Colonic mucosa (tissue), 4 donors: ENCODE measurements around the gene USP9Y. TPM values are rescaled to one million over a fixed set of nuclear protein-coding genes. Genes with fewer than 3 reads are reported as not detected.

Experiments used
- DNase-seq: peaks from one replicate; pipeline ENCODE4 v3.0.0-alpha.2; 2020
- H3K27ac ChIP-seq: fragments of 200-600 bp; one replicate; pipeline ENCODE4 v1.8.0; 2021
- H3K27me3 ChIP-seq: fragments of 200-600 bp; one replicate; pipeline ENCODE4 v1.8.0; 2021
- H3K36me3 ChIP-seq: fragments of 200-600 bp; one replicate; pipeline ENCODE4 v1.8.0; 2021
- H3K4me1 ChIP-seq: fragments of 200-600 bp; one replicate; pipeline ENCODE4 v1.8.0; 2021; ENCODE audit warnings: mild to moderate bottlenecking
- H3K4me3 ChIP-seq: fragments of 200-600 bp; one replicate; pipeline ENCODE4 v1.8.0; 2021
- H3K9ac ChIP-seq, 2 donors: one replicate each; pipeline ENCODE4 v1.7.0; 2013; ENCODE audit warnings: control low read depth in 2 of 2, low read depth in 2 of 2, low read length in 2 of 2
- H3K9me3 ChIP-seq: fragments of 200-600 bp; one replicate; pipeline ENCODE4 v1.8.0; 2021
- intact Hi-C: fragments of 100-400 bp; cut with DNase I; formaldehyde crosslinking; loops from one replicate; pipeline ENCODE4 v1.14.1; 2022
- total RNA-seq, 2 donors: library from RNA; stranded (reverse); fragmentation: NEBNext Ultra II Directional in 1 of 2; extraction: Animal tissue kit (Norgen Biotek cat#: 25700) in 1 of 2; gene quantifications; one replicate each; pipeline ENCODE4 v1.2.1, GENCODE V29; 2021
- TF ChIP-seq, protein P1 (sequence below): fragments of 200-600 bp; IDR thresholded peaks from one replicate; pipeline ENCODE4 v1.8.0; 2022; ENCODE audit warnings: antibody characterized with exemption, mild to moderate bottlenecking
- donor health status: healthy.
- donor health status: DM: no; HTN: no; CAD: no.
- donor health status: DM: no; HTN: no; CAD: no.

The USP9Y gene
- total RNA-seq, 2 donors from 2014 or later, result 0.07 TPM; not detected in 1

- Histone ChIP-seq H3K36me3 (no peaks in the 10 kb centered on the region), H3K4me1 (no peaks in the 10 kb centered on the region), H3K27ac (no peak overlapping the region), H3K27me3 (no peaks in the 10 kb centered on the region), H3K9me3 (no peaks in the 10 kb centered on the region), H3K9ac (no peak overlapping the region), H3K4me3 (no peak overlapping the region)
- intact Hi-C loops, result no loop called here
- TF ChIP-seq, protein P1, sequence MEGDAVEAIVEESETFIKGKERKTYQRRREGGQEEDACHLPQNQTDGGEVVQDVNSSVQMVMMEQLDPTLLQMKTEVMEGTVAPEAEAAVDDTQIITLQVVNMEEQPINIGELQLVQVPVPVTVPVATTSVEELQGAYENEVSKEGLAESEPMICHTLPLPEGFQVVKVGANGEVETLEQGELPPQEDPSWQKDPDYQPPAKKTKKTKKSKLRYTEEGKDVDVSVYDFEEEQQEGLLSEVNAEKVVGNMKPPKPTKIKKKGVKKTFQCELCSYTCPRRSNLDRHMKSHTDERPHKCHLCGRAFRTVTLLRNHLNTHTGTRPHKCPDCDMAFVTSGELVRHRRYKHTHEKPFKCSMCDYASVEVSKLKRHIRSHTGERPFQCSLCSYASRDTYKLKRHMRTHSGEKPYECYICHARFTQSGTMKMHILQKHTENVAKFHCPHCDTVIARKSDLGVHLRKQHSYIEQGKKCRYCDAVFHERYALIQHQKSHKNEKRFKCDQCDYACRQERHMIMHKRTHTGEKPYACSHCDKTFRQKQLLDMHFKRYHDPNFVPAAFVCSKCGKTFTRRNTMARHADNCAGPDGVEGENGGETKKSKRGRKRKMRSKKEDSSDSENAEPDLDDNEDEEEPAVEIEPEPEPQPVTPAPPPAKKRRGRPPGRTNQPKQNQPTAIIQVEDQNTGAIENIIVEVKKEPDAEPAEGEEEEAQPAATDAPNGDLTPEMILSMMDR, result no peak
- no peak for DNase-seq
Measured at GRCh38 chrY:12833284-12833683, 132.3 kb downstream of the USP9Y start.

DNA sequence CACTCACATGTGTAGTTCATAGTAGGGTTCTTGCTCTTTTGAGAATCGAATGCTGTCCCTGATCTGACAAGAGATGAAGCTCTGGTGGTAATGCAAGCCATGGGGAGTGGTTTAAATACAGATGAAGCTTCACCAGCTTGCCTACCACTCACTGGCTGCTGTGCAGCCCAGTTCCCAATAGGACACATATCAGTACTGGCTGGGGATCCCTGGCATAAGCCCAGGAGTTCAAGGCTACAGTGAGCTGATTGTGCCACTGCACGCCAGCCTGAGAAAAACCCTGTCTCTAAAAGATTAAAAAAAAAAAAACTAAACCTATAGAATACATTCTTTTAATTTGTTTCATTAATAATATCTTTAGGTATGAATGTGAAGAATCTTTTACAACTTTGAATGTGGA is 136.5 kb downstream of the USP9Y start:
- no peaks in the 10 kb centered on the region for H3K27me3 ChIP-seq
- H3K9me3 ChIP-seq, result no peaks in the 10 kb centered on the region
- DNase-seq, result no peak
- no peaks in the 10 kb centered on the region for H3K4me1 ChIP-seq
- intact Hi-C loops, result no loop called here
- TF ChIP-seq, protein P1, result no peak
- no peak overlapping the region for H3K9ac ChIP-seq
- no peaks in the 10 kb centered on the region for H3K36me3 ChIP-seq
- H3K27ac ChIP-seq, result no peak overlapping the region
- H3K4me3 ChIP-seq, result no peak overlapping the region

GRCh38 chrY:12841368-12841767 is 140.3 kb downstream of the USP9Y start:
- TF ChIP-seq, protein P1, result no peak
- no peaks in the 10 kb centered on the region for H3K27me3 ChIP-seq
- H3K9ac ChIP-seq, result no peak overlapping the region
- no peaks in the 10 kb centered on the region for H3K4me1 ChIP-seq
- intact Hi-C loops, result no loop called here
- H3K36me3 ChIP-seq, result no peaks in the 10 kb centered on the region
- no peak for DNase-seq
- no peaks in the 10 kb centered on the region for H3K9me3 ChIP-seq
- no peak overlapping the region for H3K4me3 ChIP-seq
- H3K27ac ChIP-seq, result no peak overlapping the region

DNA sequence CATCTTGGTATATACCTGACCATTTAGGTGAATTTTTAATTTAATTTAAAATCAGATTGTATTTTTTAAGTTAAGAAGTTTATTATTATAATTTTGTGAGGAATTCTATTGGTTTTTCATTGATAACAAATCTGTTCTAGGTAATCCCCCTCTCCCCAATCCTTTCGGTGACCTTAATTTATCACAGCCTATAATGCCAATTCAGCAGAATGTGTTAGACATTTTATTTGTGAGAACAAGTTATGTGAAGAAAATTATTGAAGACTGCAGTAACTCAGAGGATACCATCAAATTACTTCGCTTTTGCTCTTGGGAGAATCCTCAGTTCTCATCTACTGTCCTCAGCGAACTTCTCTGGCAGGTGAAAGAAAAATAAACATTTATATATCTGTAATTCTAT is 145.8 kb downstream of the USP9Y start:
- Histone ChIP-seq H3K36me3 (no peaks in the 10 kb centered on the region), H3K9ac (no peak overlapping the region), H3K27me3 (no peaks in the 10 kb centered on the region), H3K4me3 (no peak overlapping the region), H3K9me3 (no peaks in the 10 kb centered on the region), H3K27ac (no peak overlapping the region), H3K4me1 (no peaks in the 10 kb centered on the region)
- TF ChIP-seq, protein P1, result no peak
- intact Hi-C loops, result no loop called here
- DNase-seq, result no peak

DNA sequence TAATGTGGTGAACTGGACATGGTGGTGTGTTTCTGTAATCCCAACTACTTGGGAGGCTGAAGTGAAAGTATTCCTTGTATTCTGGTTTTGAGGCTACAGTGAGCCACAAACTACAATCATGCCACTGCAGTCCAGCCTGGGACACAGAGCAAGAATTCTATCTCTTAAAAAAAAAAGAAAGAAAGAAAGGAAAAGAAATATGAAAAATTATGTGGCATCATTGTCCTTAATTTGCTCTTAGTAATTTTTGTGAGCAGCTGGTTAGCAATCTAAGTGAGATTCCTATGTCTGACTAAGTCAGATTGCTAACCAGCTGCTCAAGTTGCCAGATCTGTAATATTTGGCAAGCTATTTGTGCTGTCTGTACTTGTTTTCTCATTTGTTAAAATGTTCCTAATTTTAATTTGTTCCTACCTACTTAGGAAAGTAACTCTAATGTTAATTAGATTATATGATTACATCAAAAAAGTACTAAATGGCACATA is 154.8 kb downstream of the USP9Y start:
- TF ChIP-seq, protein P1, result no peak
- Histone ChIP-seq H3K36me3 (no peaks in the 10 kb centered on the region), H3K27me3 (no peaks in the 10 kb centered on the region), H3K27ac (no peak overlapping the region), H3K9ac (no peak overlapping the region), H3K4me3 (no peak overlapping the region), H3K4me1 (no peaks in the 10 kb centered on the region), H3K9me3 (no peaks in the 10 kb centered on the region)
- intact Hi-C loops, result no loop called here
- DNase-seq, result no peak
